H1 (cell line): Measurements from ENCODE around the gene GIT1. TPM values are rescaled to one million over a fixed set of nuclear protein-coding genes. Genes with fewer than 3 reads are reported as not detected.

ENCODE experiments used
- CTCF ChIA-PET: fragments of 300-600 bp; sonication (Branson Sonifier 250); formaldehyde crosslinking; loops from one replicate; lab custom pipeline; 2021; ENCODE audit not compliant: partially characterized antibody; lab: Charles Lee
- POLR2A ChIA-PET: fragments of 300-600 bp; sonication (Branson Sonifier 250); formaldehyde crosslinking; loops from one replicate; lab custom pipeline; 2021; ENCODE audit warnings: inconsistent platforms; ENCODE audit not compliant: partially characterized antibody; lab: Charles Lee
- DNase-seq, 2 experiments: peaks; one replicate each; pipeline versions ENCODE4 v3.0.0 to v3.0.0-alpha.2; 2010 to 2022; ENCODE audit warnings: low spot score in 2 of 2, low read depth in 1 of 2, mixed read lengths in 1 of 2
- FAIRE-seq: peaks from 2 replicates; lab custom pipeline; 2011; peaks lifted over from hg19 to GRCh38; lab: Jason Lieb, UNC
- H2AFZ ChIP-seq: 2 replicates; pipeline ENCODE4 v1.8.1; 2012; ENCODE audit warnings: low read length, inconsistent platforms
- H2AK5ac ChIP-seq: 2 replicates; pipeline ENCODE4 v1.6.1; 2013; ENCODE audit warnings: low read depth, low read length
- H2BK120ac ChIP-seq: replicated peaks from 2 replicates; pipeline ENCODE3; 2013; ENCODE audit warnings: low read depth, low read length, inconsistent platforms
- H2BK12ac ChIP-seq: 2 replicates; pipeline ENCODE4 v1.6.1; 2013; ENCODE audit warnings: low read depth, low read length
- H2BK15ac ChIP-seq: 2 replicates; pipeline ENCODE4 v1.6.1; 2013; ENCODE audit warnings: low read length
- H2BK20ac ChIP-seq: 2 replicates; pipeline ENCODE4 v1.6.1; 2013; ENCODE audit warnings: low read length
- H2BK5ac ChIP-seq: 2 replicates; pipeline ENCODE4 v1.6.1; 2013; ENCODE audit warnings: low read depth, low read length
- H3K14ac ChIP-seq: 2 replicates; pipeline ENCODE4 v1.6.1; 2013; ENCODE audit warnings: inconsistent platforms; ENCODE audit not compliant: insufficient read length
- H3K18ac ChIP-seq: 2 replicates; pipeline ENCODE4 v1.6.1; 2013; ENCODE audit warnings: low read length; ENCODE audit errors: extremely low read depth
- H3K23ac ChIP-seq: 2 replicates; pipeline ENCODE4 v1.6.1; 2013; ENCODE audit warnings: inconsistent platforms; ENCODE audit not compliant: insufficient read length
- H3K23me2 ChIP-seq: 2 replicates; pipeline ENCODE4 v1.6.1; 2013; ENCODE audit warnings: low read depth, low read length
- H3K27ac ChIP-seq: 2 replicates; pipeline ENCODE4 v1.6.1; 2011; ENCODE audit warnings: low read depth, low read length, inconsistent platforms
- H3K27me3 ChIP-seq, 4 experiments: replicated peaks in 1 of 4; 1 replicate in 1 of 4; 2 replicates in 3 of 4; pipeline versions ENCODE4 v1.6.1 to v1.8.1; 2011 to 2013; ENCODE audit warnings: low read length in 3 of 4, mild to moderate bottlenecking in 3 of 4, inconsistent platforms in 2 of 4, mixed read lengths in 2 of 4, moderate library complexity in 1 of 4; ENCODE audit not compliant: control insufficient read depth in 3 of 4, insufficient read depth in 3 of 4; ENCODE audit errors: extremely low read depth in 1 of 4
- H3K36me3 ChIP-seq, 4 experiments: 2 replicates each; pipeline versions ENCODE4 v1.6.1 to v1.8.1; 2011 to 2013; ENCODE audit warnings: mild to moderate bottlenecking in 4 of 4, low read length in 3 of 4, moderate library complexity in 2 of 4, control low read depth in 1 of 4, inconsistent platforms in 1 of 4; ENCODE audit not compliant: insufficient read depth in 4 of 4, control insufficient read depth in 2 of 4
- H3K4ac ChIP-seq: replicated peaks from 2 replicates; pipeline ENCODE3; 2013; ENCODE audit warnings: low read length, low read depth, mixed read lengths, inconsistent platforms; ENCODE audit not compliant: insufficient read length
- H3K4me1 ChIP-seq, 4 experiments: replicated peaks in 1 of 4; 1 replicate in 1 of 4; 2 replicates in 3 of 4; pipeline versions ENCODE4 v1.6.1 to v1.8.1; 2011 to 2013; ENCODE audit warnings: low read length in 3 of 4, inconsistent platforms in 2 of 4, mixed read lengths in 1 of 4; ENCODE audit not compliant: insufficient read depth in 4 of 4, control insufficient read depth in 3 of 4
- H3K4me2 ChIP-seq, 2 experiments: 2 replicates each; pipeline versions ENCODE4 v1.6.1 to v1.8.1; 2011 to 2013; ENCODE audit warnings: low read depth in 2 of 2, low read length in 2 of 2, control low read depth in 1 of 2, inconsistent platforms in 1 of 2, mild to moderate bottlenecking in 1 of 2; ENCODE audit not compliant: insufficient read depth in 1 of 2
- H3K4me3 ChIP-seq, 4 experiments: fragments of 200-600, 300-600 bp in 1 of 4; sonication (generic), shearing (Covaris generic), sonication (Bioruptor Twin) in 1 of 4; 2 replicates each; pipeline versions ENCODE4 v1.5.1 to v1.8.1; 2011 to 2016; ENCODE audit warnings: low read length in 4 of 4, low read depth in 3 of 4, control low read depth in 2 of 4, inconsistent platforms in 2 of 4, mild to moderate bottlenecking in 2 of 4, mixed read lengths in 1 of 4, moderate library complexity in 1 of 4; ENCODE audit not compliant: insufficient read depth in 2 of 4; ENCODE audit errors: extremely low read depth in 1 of 4
- H3K56ac ChIP-seq: replicated peaks from 2 replicates; pipeline ENCODE3; 2013; ENCODE audit warnings: low read depth, mild to moderate bottlenecking, mixed read lengths, low read length, inconsistent platforms; ENCODE audit not compliant: insufficient read length
- H3K79me1 ChIP-seq: 2 replicates; pipeline ENCODE4 v1.6.1; 2013; ENCODE audit warnings: low read depth, low read length, control low read depth
- H3K79me2 ChIP-seq, 2 experiments: 2 replicates each; pipeline versions ENCODE4 v1.6.1 to v1.8.1; 2012 to 2013; ENCODE audit warnings: low read length in 2 of 2, mild to moderate bottlenecking in 2 of 2, inconsistent platforms in 1 of 2; ENCODE audit not compliant: insufficient read depth in 2 of 2, control insufficient read depth in 1 of 2
- H3K9ac ChIP-seq, 4 experiments: replicated peaks in 1 of 4; 1 replicate in 1 of 4; 2 replicates in 3 of 4; pipeline versions ENCODE4 v1.6.1 to v1.8.1; 2011 to 2013; ENCODE audit warnings: low read depth in 3 of 4, low read length in 3 of 4, control low read depth in 2 of 4, mild to moderate bottlenecking in 2 of 4, moderate library complexity in 2 of 4, inconsistent platforms in 1 of 4; ENCODE audit errors: extremely low read depth in 1 of 4
- H3K9me3 ChIP-seq, 2 experiments: 2 replicates each; pipeline versions ENCODE4 v1.6.1 to v1.8.1; 2012 to 2013; ENCODE audit warnings: mild to moderate bottlenecking in 2 of 2, moderate library complexity in 2 of 2, control low read depth in 1 of 2, inconsistent platforms in 1 of 2, low read depth in 1 of 2, low read length in 1 of 2, mixed read lengths in 1 of 2; ENCODE audit not compliant: insufficient read depth in 2 of 2
- H4K20me1 ChIP-seq, 2 experiments: replicated peaks in 1 of 2; 2 replicates each; pipeline versions ENCODE3 to v1.8.1; 2011 to 2013; ENCODE audit warnings: inconsistent platforms in 2 of 2, low read length in 2 of 2, mild to moderate bottlenecking in 1 of 2; ENCODE audit not compliant: insufficient read depth in 2 of 2, control insufficient read depth in 1 of 2
- H4K5ac ChIP-seq: 2 replicates; pipeline ENCODE4 v1.6.1; 2013; ENCODE audit warnings: low read length, low read depth, mixed read lengths, inconsistent platforms; ENCODE audit not compliant: insufficient read length
- H4K8ac ChIP-seq: 2 replicates; pipeline ENCODE4 v1.8.0; 2013; ENCODE audit warnings: mild to moderate bottlenecking, moderate library complexity, low read length, inconsistent platforms; ENCODE audit not compliant: insufficient read depth; ENCODE audit errors: extremely low read depth
- H4K91ac ChIP-seq: replicated peaks from 2 replicates; pipeline ENCODE3; 2013; ENCODE audit warnings: low read length, mixed read lengths, inconsistent platforms; ENCODE audit not compliant: insufficient read length
- ASH2L ChIP-seq: fragments of 200-600, 300-600 bp; sonication (generic); IDR thresholded peaks from one replicate; pipeline ENCODE4 v1.7.1; 2017; ENCODE audit warnings: low read length
- CREB1 ChIP-seq: IDR thresholded peaks from 2 replicates; pipeline ENCODE4 v1.6.1; 2012; ENCODE audit warnings: inconsistent platforms
- EGR1 ChIP-seq: IDR thresholded peaks from 2 replicates; pipeline ENCODE4 v1.6.1; 2011; ENCODE audit warnings: low read depth, low read length, borderline replicate concordance
- HDAC6 ChIP-seq: IDR thresholded peaks from one replicate; pipeline ENCODE4 v1.7.1; 2012; ENCODE audit warnings: low read depth, mild to moderate bottlenecking, inconsistent platforms, low read length, moderate library complexity
- KDM1A ChIP-seq: fragments of 200-600, 300-600 bp; sonication (generic); IDR thresholded peaks from 2 replicates; pipeline ENCODE4 v1.7.1; 2016; ENCODE audit warnings: mild to moderate bottlenecking, low read length, borderline replicate concordance
- RFX5 ChIP-seq: IDR thresholded peaks from 2 replicates; pipeline ENCODE4 v1.6.1; 2011; ENCODE audit warnings: low read depth, low read length, improper control_type of control experiment, borderline replicate concordance
- SIN3A ChIP-seq, 2 experiments: IDR thresholded peaks in 1 of 2; conservative IDR thresholded peaks in 1 of 2; 2 replicates each; pipeline ENCODE4 v1.6.1; 2011 to 2012; ENCODE audit warnings: low read length in 2 of 2, improper control_type of control experiment in 1 of 2, low read depth in 1 of 2, mild to moderate bottlenecking in 1 of 2
- TEAD4 ChIP-seq: IDR thresholded peaks from 2 replicates; pipeline ENCODE4 v1.6.1; 2012; ENCODE audit warnings: low read depth, low read length, inconsistent platforms, mixed read lengths
- WGBS, 2 experiments: shearing (Covaris generic) in 1 of 2; methylation state at CpG; one replicate each; pipeline versions ENCODE4 v1.1.6 to v1.1.7; 2013 to 2015; ENCODE audit warnings: low lambda C conversion rate in 2 of 2, mixed read lengths in 2 of 2, inconsistent platforms in 1 of 2, low coverage in 1 of 2, missing lambda C conversion rate in 1 of 2; ENCODE audit not compliant: insufficient replicate concordance in 2 of 2, insufficient coverage in 1 of 2, insufficient read length in 1 of 2; ENCODE audit errors: extremely low coverage in 1 of 2, missing lambda C conversion rate in 1 of 2; 5-methylcytosine and 5-hydroxymethylcytosine counted together
- polyA plus RNA-seq, 7 experiments: library from polyadenylated mRNA; depleted of rRNA in 3 of 7; stranded (reverse) in 5 of 7; unstranded in 2 of 7; fragments of >200 nt in 5 of 7; fragments of 200-250 nt in 2 of 7; gene quantifications; 1 replicate in 5 of 7; 2 replicates in 1 of 7; 4 replicates in 1 of 7; pipeline versions ENCODE4 v1.2.1 to v1.2.3, GENCODE V29; 2011 to 2013; ENCODE audit warnings: missing spikeins in 2 of 7, mixed read lengths in 2 of 7
- total RNA-seq: library from RNA; stranded (reverse); fragmentation: NEBNext Ultra II Directional; extraction: Animal tissue kit (Norgen Biotek cat#: 25700); gene quantifications from 2 replicates; pipeline ENCODE4 v1.2.1, GENCODE V29; 2021
- TF ChIP-seq, protein P1 (sequence below): IDR thresholded peaks from 2 replicates; pipeline ENCODE4 v1.6.1; 2012; ENCODE audit warnings: inconsistent platforms

Gene GIT1
- total and polyA plus RNA-seq, 2 of the 8 experiments (the other 6 are each of a cell fraction or from before 2014, with no cell fraction given) = 62.4 to 63.0 TPM

DNA sequence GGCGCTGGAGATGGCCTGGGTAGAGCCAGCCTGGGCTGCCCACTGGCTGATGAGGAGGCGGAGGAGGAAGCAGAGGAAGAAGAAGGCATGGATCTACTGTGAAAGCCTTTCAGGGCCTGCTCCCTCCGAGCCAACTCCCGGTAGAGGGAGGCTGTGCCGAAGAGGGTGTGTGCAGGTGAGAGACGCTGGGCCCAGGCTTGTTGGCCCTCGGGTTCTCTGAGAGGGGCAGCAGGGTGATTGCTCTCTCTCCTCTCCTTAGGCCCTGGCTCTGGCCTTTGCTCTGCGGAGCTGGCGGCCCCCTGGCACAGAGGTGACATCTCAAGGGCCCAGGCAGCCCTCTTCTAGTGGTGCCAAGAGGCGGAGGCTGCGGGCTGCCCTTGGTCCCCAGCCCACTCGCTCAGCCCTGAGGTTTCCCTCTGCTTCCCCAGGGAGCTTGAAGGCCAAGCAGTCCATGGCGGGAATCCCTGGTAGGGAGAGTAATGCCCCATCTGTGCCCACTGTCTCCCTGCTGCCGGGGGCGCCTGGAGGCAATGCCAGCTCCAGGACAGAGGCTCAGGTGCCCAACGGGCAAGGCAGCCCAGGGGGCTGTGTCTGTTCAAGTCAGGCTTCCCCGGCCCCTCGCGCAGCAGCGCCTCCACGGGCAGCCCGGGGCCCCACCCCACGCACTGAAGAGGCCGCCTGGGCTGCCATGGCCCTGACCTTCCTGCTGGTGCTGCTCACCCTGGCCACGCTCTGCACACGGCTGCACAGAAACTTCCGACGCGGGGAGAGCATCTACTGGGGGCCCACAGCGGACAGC is 17.4 kb downstream of the GIT1 start:
- ChIA-PET POLR2A (interaction anchor here (1.2 to 2.5 kb wide), 7 partner anchors 8 to 367 kb away, joined by 3 to 9 read pairs (median 3); partner anchors contain the start of genes ANKRD13B and NUFIP2), CTCF (interaction anchor here (0.7 to 15.3 kb wide), 20 partner anchors 11 to 816 kb away, joined by 3 to 167 read pairs (median 4); partner anchors contain the start of genes ANKRD13B, CORO6 and TAOK1)
- Histone ChIP-seq H4K8ac (peak overlapping the region; percentile 36; the same call in 1 of the 2 replicates), H2BK5ac (no peak overlapping the region), H2BK15ac (no peak overlapping the region), H3K23ac (no peak overlapping the region), H3K4me2 (peak overlapping the region; percentile 32 to 76; a peak in 2 of 4 replicates), H3K27me3 (peaks cover 0 to 18% (median 10%) of the 10 kb centered on the region in 4 experiments; a peak in 5 of 7 replicates), H3K79me1 (no peaks in the 10 kb centered on the region), H3K9ac (no peak overlapping the region), H2BK20ac (no peak overlapping the region), H4K5ac (no peak overlapping the region), H4K20me1 (peaks cover 0 to 1% of the 10 kb centered on the region in 2 experiments), H2AFZ (no peak overlapping the region), H3K14ac (no peak overlapping the region), H2BK120ac (no peak overlapping the region), H3K18ac (peak overlapping the region; percentile 65), H3K79me2 (no peaks in the 10 kb centered on the region), H3K56ac (no peak overlapping the region), H2BK12ac (no peak overlapping the region), H4K91ac (no peak overlapping the region), H3K36me3 (peaks cover 3 to 22% (median 13%) of the 10 kb centered on the region in 4 experiments; a peak in 6 of 8 replicates), H3K27ac (no peak overlapping the region), H3K4me1 (peaks cover 0 to 9% (median 7%) of the 10 kb centered on the region in 4 experiments; a peak in 5 of 7 replicates), H3K9me3 (no peaks in the 10 kb centered on the region), H3K4me3 (peak overlapping the region in 1 of 4 experiments; percentile 54; a peak in 2 of 8 replicates), H3K4ac (no peak overlapping the region), H3K23me2 (peaks cover 16% of the 10 kb centered on the region)
- 83% methylated on average over 17 of the region's 30 CpGs; no CpG with 5 or more reads in 1 of the 2 experiments for WGBS, 2 experiments
- FAIRE-seq (no peak), DNase-seq (no peak)
- TF ChIP-seq HDAC6 (no peak), RFX5 (no peak), CREB1 (no peak), ASH2L (no peak), SIN3A (conservative IDR thresholded peaks at IDR 0.05 in 1 of 2, IDR thresholded peaks at IDR 0.05 in 1 of 2; ENCODE audit: low read depth in 1 of 2, low read length in 2 of 2) (no peak), TEAD4 (no peak), EGR1 (no peak), KDM1A (no peak)
- TF ChIP-seq, protein P1, sequence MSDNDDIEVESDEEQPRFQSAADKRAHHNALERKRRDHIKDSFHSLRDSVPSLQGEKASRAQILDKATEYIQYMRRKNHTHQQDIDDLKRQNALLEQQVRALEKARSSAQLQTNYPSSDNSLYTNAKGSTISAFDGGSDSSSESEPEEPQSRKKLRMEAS = no peak
- TF ChIP-seq, all 59 proteins: peak for 0
- no peak overlapping the region for H2AK5ac ChIP-seq
